HepG2 (cell line): ENCODE data around the gene TMEM45A. TPM values are rescaled to one million over a fixed set of nuclear protein-coding genes. Genes with fewer than 3 reads are reported as not detected.

Experiments used
- ATAC-seq: fragments of 200-7000 bp; cut with Tn5 transposase; 3 replicates; pipeline ENCODE4 v1.9.1; 2020; ENCODE audit warnings: mild to moderate bottlenecking, moderate library complexity
- BruUV-seq: library from RNA; stranded (reverse); fragments of 400-500 nt; replicated peaks from 2 replicates; lab custom pipeline; 2021; lab: Mats Ljungman, UMichigan
- CTCF ChIA-PET: fragments of 300-600 bp; formaldehyde crosslinking; extraction: SDS; loops from one replicate; lab custom pipeline; 2021; ENCODE audit warnings: low total read pairs, inconsistent platforms, low intra/inter-chr PET ratio; lab: Yijun Ruan, JAX
- POLR2A ChIA-PET: fragments of 350-600 bp; sonication (Branson Sonifier 250); formaldehyde crosslinking; loops from one replicate; lab custom pipeline; 2020; ENCODE audit warnings: antibody characterized with exemption, inconsistent platforms; lab: Yijun Ruan, JAX
- DNase-seq: peaks from one replicate; pipeline ENCODE4 v3.0.0-alpha.2; 2015; ENCODE audit warnings: low spot score
- FAIRE-seq: peaks from 3 replicates; lab custom pipeline; 2011; peaks lifted over from hg19 to GRCh38; lab: Jason Lieb, UNC
- H2AFZ ChIP-seq: one replicate; pipeline ENCODE4 v1.6.1; 2011; ENCODE audit warnings: low read length, inconsistent platforms
- H3K27ac ChIP-seq: fragments of 300-600 bp; 3 replicates; pipeline ENCODE4 v1.8.0; 2011; ENCODE audit warnings: mixed run types, mild to moderate bottlenecking, mixed read lengths, low read length, inconsistent platforms; ENCODE audit not compliant: insufficient read depth; ENCODE audit errors: extremely low read length
- H3K27me3 ChIP-seq, 2 experiments: fragments of 200-600 bp in 1 of 2; 2 replicates in 1 of 2; 3 replicates in 1 of 2; pipeline versions ENCODE4 v1.6.0 to v1.8.0; 2011; ENCODE audit warnings: low read length in 2 of 2, mild to moderate bottlenecking in 2 of 2, moderate library complexity in 2 of 2, inconsistent platforms in 1 of 2; ENCODE audit not compliant: insufficient read depth in 2 of 2, control insufficient read depth in 1 of 2
- H3K36me3 ChIP-seq, 2 experiments: fragments of 200-600 bp in 1 of 2; replicated peaks in 1 of 2; 2 replicates in 1 of 2; 3 replicates in 1 of 2; pipeline versions ENCODE4 v1.5.1 to v1.8.0; 2011; ENCODE audit warnings: low read length in 2 of 2, inconsistent platforms in 1 of 2; ENCODE audit not compliant: insufficient read depth in 2 of 2, control insufficient read depth in 1 of 2
- H3K4me1 ChIP-seq: 2 replicates; pipeline ENCODE4 v1.5.1; 2012; ENCODE audit warnings: low read length, inconsistent platforms; ENCODE audit not compliant: insufficient read depth
- H3K4me2 ChIP-seq: 2 replicates; pipeline ENCODE4 v1.6.0; 2011; ENCODE audit warnings: low read depth, low read length, inconsistent platforms
- H3K4me3 ChIP-seq, 3 experiments: fragments of 200-600 bp in 1 of 3; sonication (generic), shearing (Covaris generic) in 1 of 3; replicated peaks in 1 of 3; 2 replicates each; pipeline ENCODE4 v1.5.1; 2011 to 2016; ENCODE audit warnings: low read length in 3 of 3, inconsistent platforms in 2 of 3, low read depth in 2 of 3, mild to moderate bottlenecking in 2 of 3, control low read depth in 1 of 3, mixed read lengths in 1 of 3; ENCODE audit not compliant: insufficient read depth in 1 of 3
- H3K79me2 ChIP-seq: one replicate; pipeline ENCODE4 v1.6.1; 2011; ENCODE audit warnings: low read length, inconsistent platforms; ENCODE audit not compliant: insufficient read depth
- H3K9ac ChIP-seq: 2 replicates; pipeline ENCODE4 v1.6.0; 2011; ENCODE audit warnings: mild to moderate bottlenecking, low read depth, low read length, inconsistent platforms; ENCODE audit not compliant: insufficient read depth
- H3K9me3 ChIP-seq: 2 replicates; pipeline ENCODE4 v1.5.1; 2012; ENCODE audit warnings: mild to moderate bottlenecking, low read length
- H4K20me1 ChIP-seq: 2 replicates; pipeline ENCODE4 v1.6.0; 2011; ENCODE audit warnings: inconsistent platforms, mild to moderate bottlenecking, low read length, moderate library complexity; ENCODE audit not compliant: insufficient read depth
- MAFK ChIP-seq, 2 experiments: IDR thresholded peaks in 1 of 2; conservative IDR thresholded peaks in 1 of 2; 2 replicates each; pipeline ENCODE4 v1.6.1; 2011; ENCODE audit warnings: improper control_type of control experiment in 2 of 2, low read length in 2 of 2
- PLSCR1 ChIP-seq: sonication (generic); formaldehyde crosslinking; IDR thresholded peaks from 2 replicates; pipeline ENCODE4 v1.5.0; 2020; ENCODE audit warnings: missing genetic modification reagents, mild to moderate bottlenecking, borderline replicate concordance
- RBAK ChIP-seq: sonication (generic); formaldehyde crosslinking; IDR thresholded peaks from 2 replicates; pipeline ENCODE4 v1.5.1; 2020; ENCODE audit warnings: mild to moderate bottlenecking, missing genetic modification reagents
- WGBS: methylation state at CpG from one replicate; pipeline ENCODE4 v1.1.6; 2017; ENCODE audit warnings: low lambda C conversion rate; 5-methylcytosine and 5-hydroxymethylcytosine counted together
- in situ Hi-C: cut with HindIII; loops from 2 replicates; pipeline ENCODE4 v1.10.0; 2017; ENCODE audit warnings: low pct_unique_long_range_greater_than_20kb; ENCODE audit not compliant: extremely low pct_ligation_motif_present
- intact Hi-C: fragments of 100-400 bp; cut with micrococcal nuclease; formaldehyde crosslinking; loops from one replicate; pipeline ENCODE4 v1.10.0; 2022; ENCODE audit not compliant: unreplicated experiment
- polyA plus RNA-seq, 8 experiments: library from polyadenylated mRNA; depleted of rRNA in 3 of 8; stranded (reverse) in 7 of 8; unstranded in 1 of 8; fragments of >200 nt; fragmentation: Illumina TruSeq in 4 of 8; extraction: Trizol in 4 of 8; gene quantifications; 2 replicates each; pipeline versions ENCODE4 v1.2.1 to v1.2.3, GENCODE V29; 2011 to 2016; ENCODE audit warnings: low read depth in 4 of 8, missing spikeins in 1 of 8, mixed read lengths in 1 of 8; ENCODE audit not compliant: insufficient read depth in 1 of 8
- total RNA-seq, 5 experiments: library from RNA; depleted of rRNA; stranded (reverse); fragments of >200 nt; fragmentation: Illumina TruSeq; extraction: Trizol; gene quantifications; 2 replicates each; pipeline ENCODE4 v1.2.3, GENCODE V29; 2016; ENCODE audit warnings: low read depth in 1 of 5

Gene TMEM45A
- total and polyA plus RNA-seq, 2 of the 13 experiments (the other 11 are each of a cell fraction or from before 2014, with no cell fraction given), result 14.8 to 38.5 TPM

- Histone ChIP-seq H3K9ac (no peak overlapping the region), H3K4me3 (no peak overlapping the region), H3K9me3 (peaks cover 15% of the 10 kb centered on the region; the same call in 1 of the 2 replicates), H4K20me1 (no peaks in the 10 kb centered on the region), H2AFZ (no peak overlapping the region), H3K36me3 (no peaks in the 10 kb centered on the region), H3K27me3 (no peaks in the 10 kb centered on the region), H3K79me2 (no peaks in the 10 kb centered on the region), H3K4me2 (no peak overlapping the region), H3K4me1 (no peaks in the 10 kb centered on the region), H3K27ac (no peak overlapping the region)
- no TSS peak for BruUV-seq
- intact Hi-C loops, result no loop called here
- in situ Hi-C loops, result no loop called here
- ATAC-seq (no peak), DNase-seq (no peak), FAIRE-seq (no peak)
- POLR2A ChIA-PET, result no interaction called here
- TF ChIP-seq MAFK (conservative IDR thresholded peaks at IDR 0.05 in 1 of 2, IDR thresholded peaks at IDR 0.05 in 1 of 2; ENCODE audit: low read length in 2 of 2) (peak in 1 of 2 experiments; percentile 37; a peak in 2 of 4 replicates), RBAK (CRISPR knock-in tag) (no peak)
- 92% methylated on average over 1 of the region's 1 CpG for WGBS
- CTCF ChIA-PET, result no interaction called here
These were observed 44.3 kb upstream of the TMEM45A start for GRCh38 chr3:100448079-100448478.

- peaks cover 7% of the 10 kb centered on the region; the same call in 1 of the 2 replicates for H3K9me3 ChIP-seq
- H3K4me2 ChIP-seq, result no peak overlapping the region
- H3K4me3 ChIP-seq, result no peak overlapping the region
- in situ Hi-C loops (no loop called here), intact Hi-C loops (no loop called here)
- no peak overlapping the region for H3K9ac ChIP-seq
- DNase-seq (no peak), ATAC-seq (no peak), FAIRE-seq (no peak)
- H4K20me1 ChIP-seq, result no peaks in the 10 kb centered on the region
- BruUV-seq, result no TSS peak
- no peak overlapping the region for H2AFZ ChIP-seq
- no peaks in the 10 kb centered on the region for H3K27me3 ChIP-seq
- H3K27ac ChIP-seq, result no peak overlapping the region
- 96% methylated on average over 2 of the region's 2 CpGs for WGBS
- H3K79me2 ChIP-seq, result no peaks in the 10 kb centered on the region
- H3K36me3 ChIP-seq, result no peaks in the 10 kb centered on the region
- CTCF ChIA-PET, result no interaction called here
- H3K4me1 ChIP-seq, result no peaks in the 10 kb centered on the region
- no peak for TF ChIP-seq PLSCR1 (CRISPR knock-in tag)
- POLR2A ChIA-PET, result no interaction called here
These were observed 43.2 kb upstream of the TMEM45A start for GRCh38 chr3:100449214-100449613.
